ENCODE results near the gene SCRN1. TPM values are rescaled to one million over a fixed set of nuclear protein-coding genes. Genes with fewer than 3 reads are reported as not detected.

The SCRN1 gene
- total RNA-seq: 89.5 and 99.9 TPM in 2 replicates

DNA sequence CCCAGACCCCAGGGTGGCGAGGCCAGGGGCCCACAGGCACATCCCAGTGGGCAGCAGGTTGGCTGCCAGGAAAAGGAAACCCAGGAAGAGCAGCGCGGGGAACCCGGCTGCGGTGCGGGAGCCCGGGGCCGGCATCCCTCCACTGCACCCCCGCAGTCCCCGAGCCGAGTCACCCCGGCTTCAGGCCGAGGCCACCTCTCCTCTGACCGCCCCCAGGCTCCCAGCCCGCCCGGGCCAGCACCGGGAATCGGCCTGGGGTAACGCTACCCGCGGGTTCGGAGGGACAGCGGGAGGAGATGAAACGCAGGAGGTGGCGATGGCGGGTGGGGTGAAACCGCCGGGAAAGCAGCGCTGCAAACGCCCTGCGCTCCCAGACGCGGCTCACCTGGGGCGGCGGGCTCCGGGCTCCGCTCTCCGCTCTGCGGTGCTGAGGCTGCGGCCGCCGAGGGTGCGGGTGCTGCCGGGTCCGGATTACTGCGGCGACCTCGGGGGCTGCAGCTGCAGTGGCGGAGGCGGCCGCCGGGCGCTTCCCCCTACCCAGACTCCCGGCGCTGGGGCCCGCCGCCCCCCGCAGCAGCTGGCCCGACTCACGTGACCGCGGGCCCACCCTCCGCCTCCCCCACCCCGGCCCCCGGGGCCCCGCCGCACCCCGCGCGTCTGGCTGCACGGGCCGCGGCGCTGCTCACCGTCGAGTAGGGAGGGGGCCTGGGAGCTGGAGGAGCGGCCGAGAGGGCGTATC lies at the start of gene SCRN1:
Gene SCRN1, minus strand, starts transcription at position 545 of the 739 bp plus-strand sequence. CDS start 20,734 bp downstream, outside the sequence.

DNA sequence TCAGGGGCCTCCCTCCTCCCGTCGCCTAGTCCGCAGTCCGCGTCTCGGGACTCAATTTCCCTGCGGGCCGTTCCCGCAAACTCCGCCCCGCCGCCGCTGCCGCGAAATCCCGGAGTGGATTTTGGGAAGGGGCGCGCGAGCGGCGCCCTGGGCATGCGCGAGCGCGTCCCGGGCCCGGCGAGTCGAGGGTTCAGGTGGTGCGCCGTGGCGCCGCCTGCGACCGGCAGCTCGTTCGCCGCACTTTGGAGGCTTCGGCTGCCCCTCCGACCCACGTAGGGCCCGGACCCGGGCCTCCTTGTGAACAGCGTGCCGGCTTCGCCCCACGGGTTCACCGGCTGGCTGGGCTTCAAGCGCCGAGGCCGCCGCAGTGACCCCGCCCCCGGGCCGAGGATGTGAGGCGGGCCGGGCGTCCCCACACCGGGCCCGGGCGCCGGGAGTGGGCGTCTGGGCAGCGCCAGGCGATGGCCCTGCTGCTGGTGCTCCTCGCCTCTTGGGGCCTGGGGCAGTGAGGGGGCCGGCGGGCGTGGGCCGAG lies 38.7 kb upstream of the SCRN1 start, which contains the start of gene PLEKHA8:
Gene PLEKHA8, plus strand, starts transcription at position 197 of the 533 bp plus-strand sequence. CDS start 351 bp downstream, outside the sequence.

DNA sequence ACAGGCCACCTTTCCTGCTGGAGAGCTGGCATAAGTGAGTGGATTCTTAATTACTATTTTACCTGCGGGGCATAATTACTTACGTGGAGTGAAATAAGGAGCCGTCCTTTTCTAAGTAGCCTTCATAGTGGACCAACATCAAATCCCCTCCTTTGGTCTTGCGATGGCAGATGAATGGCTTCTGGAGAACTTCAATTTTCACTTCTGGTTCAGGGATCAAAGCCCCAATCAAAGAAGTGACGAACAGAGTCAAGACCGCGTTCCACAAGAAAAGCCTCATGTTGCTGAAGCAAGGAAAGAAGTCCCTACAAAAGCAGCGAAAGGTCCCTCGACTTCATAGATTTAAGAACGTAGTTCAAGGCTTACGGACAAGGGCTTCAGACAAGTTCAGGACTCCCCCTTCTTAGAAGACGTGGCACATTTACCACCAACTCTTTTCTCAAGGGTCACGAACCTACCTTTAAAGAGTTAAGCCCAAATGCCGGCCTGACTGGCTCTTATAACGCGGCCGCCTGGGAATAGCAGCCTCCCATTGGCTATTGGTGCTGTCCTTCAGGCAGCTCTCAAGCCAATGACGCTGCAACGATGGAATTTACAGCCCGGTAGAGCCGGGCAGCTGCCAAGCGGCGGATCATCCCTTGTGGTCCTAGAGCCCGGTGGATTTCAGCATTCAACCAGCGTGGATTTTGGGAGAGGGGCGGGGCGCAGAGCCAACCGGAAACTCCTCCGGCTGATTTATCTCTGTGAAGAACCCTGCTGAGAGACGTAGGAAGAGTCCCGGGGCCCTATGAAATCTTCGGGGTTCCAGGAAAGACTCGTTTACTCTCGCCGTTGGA lies 36.8 kb upstream of the SCRN1 start, which contains the start of gene FKBP14:
Gene FKBP14, minus strand, starts transcription at position 474 of the 836 bp plus-strand sequence. Its CDS starts 194 bp downstream, at position 280.

Other genes with a start within 250 kb of the SCRN1 start
- gene WIPF3, start 183.3 kb downstream of the SCRN1 start, total RNA-seq: not detected in 2 replicates
- 22.5 and 23.4 TPM in 2 replicates for gene FKBP14, start 36.9 kb upstream of the SCRN1 start, total RNA-seq
- gene PLEKHA8, start 38.6 kb upstream of the SCRN1 start, total RNA-seq: 16.4 and 16.5 TPM in 2 replicates
- gene MTURN, start 145.2 kb upstream of the SCRN1 start, total RNA-seq: 4.0 and 4.5 TPM in 2 replicates

All from endothelial cell of coronary artery (primary cell).